HG03064 (cell line): ENCODE data around the gene KPNA2.
"Not testable (repeated sequence)": the region's sequence is repeated elsewhere in the genome, so short reads cannot be mapped to it uniquely, and the experiment has no call there.

Experiments used
- ATAC-seq: cut with Tn5 transposase; IDR thresholded peaks from one replicate; pipeline ENCODE4 v1.9.1; 2021; ENCODE audit warnings: low read depth; ENCODE audit not compliant: unreplicated experiment

KPNA2 gene

GRCh38 chr17:68019675-68020408, 15.7 kb upstream of the KPNA2 start:
- ATAC-seq, result peak; percentile 96

GRCh38 chr17:68020409-68020756, 15.2 kb upstream of the KPNA2 start:
- ATAC-seq, result no peak

GRCh38 chr17:68020791-68021190, 14.7 kb upstream of the KPNA2 start:
- not testable (repeated sequence) for ATAC-seq

GRCh38 chr17:68021963-68022362, 13.6 kb upstream of the KPNA2 start:
- ATAC-seq, result no peak

- ATAC-seq, result not testable (repeated sequence)
These were observed 13.0 kb upstream of the KPNA2 start for GRCh38 chr17:68022547-68022946.

GRCh38 chr17:68029512-68030215, 5.9 kb upstream of the KPNA2 start:
- ATAC-seq, result no peak

- ATAC-seq, result no peak
These were observed 1.7 kb upstream of the KPNA2 start for GRCh38 chr17:68033636-68034451.

- ATAC-seq, result no peak
These were observed 1.1 kb upstream of the KPNA2 start for GRCh38 chr17:68034452-68034776.

GRCh38 chr17:68035131-68035522, 408 bp upstream of the KPNA2 start:
- ATAC-seq, result peak; percentile 90

GRCh38 chr17:68036304-68037147, 991 bp downstream of the KPNA2 start:
- ATAC-seq, result peak; percentile 12

GRCh38 chr17:68047153-68047846, 11.8 kb downstream of the KPNA2 start:
- ATAC-seq, result no peak

GRCh38 chr17:68047890-68048542, 12.5 kb downstream of the KPNA2 start:
- not testable (repeated sequence) for ATAC-seq

GRCh38 chr17:68048996-68049395, 13.5 kb downstream of the KPNA2 start:
- no peak for ATAC-seq

- not testable (repeated sequence) for ATAC-seq
These were observed 14.4 kb downstream of the KPNA2 start for GRCh38 chr17:68049812-68050437.

GRCh38 chr17:68051321-68052312, 16.1 kb downstream of the KPNA2 start:
- ATAC-seq, result not testable (repeated sequence)

GRCh38 chr17:68052810-68053209, 17.3 kb downstream of the KPNA2 start:
- ATAC-seq, result no peak

GRCh38 chr17:68053231-68054013, 17.9 kb downstream of the KPNA2 start:
- ATAC-seq, result no peak
